GM18526 (cell line): ENCODE data around the gene INPP5A.

Experiments
- POLR2A ChIP-seq: IDR thresholded peaks from 3 replicates; pipeline ENCODE4 v1.6.1; 2011; ENCODE audit not compliant: insufficient read length; ENCODE audit errors: extremely low read depth

Gene INPP5A

DNA sequence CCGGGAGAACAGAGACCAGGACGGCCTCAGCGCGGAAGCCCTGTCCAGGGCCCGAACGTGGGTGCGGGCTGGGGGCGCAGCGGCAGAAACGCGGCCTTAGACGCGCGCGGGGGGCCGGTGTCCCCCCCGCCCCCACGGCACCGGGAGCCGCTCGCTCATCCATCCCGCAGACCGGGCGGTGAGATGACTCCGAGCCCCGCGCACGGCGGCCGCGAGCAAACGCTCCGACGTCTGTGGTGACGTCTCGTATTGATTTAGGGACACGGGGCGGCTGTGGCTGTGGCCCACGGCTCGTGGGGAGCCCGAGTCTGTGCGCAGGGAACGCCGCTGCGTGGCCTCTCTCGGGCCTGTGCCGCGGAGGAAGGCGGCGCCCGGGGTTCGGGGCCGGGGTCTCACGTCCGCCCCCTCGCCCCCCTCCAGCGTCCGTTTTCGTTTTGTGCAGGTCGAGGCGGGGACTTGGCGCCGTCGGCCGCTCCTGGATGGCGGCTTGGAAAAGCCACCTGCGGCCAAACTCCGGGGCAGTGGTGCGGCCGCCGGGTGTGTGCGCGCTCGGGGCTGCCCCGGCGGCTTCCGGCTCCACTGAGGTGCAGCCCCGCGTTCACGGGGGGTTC, 249.4 kb downstream of the INPP5A start:
- TF ChIP-seq POLR2A: no peak

DNA sequence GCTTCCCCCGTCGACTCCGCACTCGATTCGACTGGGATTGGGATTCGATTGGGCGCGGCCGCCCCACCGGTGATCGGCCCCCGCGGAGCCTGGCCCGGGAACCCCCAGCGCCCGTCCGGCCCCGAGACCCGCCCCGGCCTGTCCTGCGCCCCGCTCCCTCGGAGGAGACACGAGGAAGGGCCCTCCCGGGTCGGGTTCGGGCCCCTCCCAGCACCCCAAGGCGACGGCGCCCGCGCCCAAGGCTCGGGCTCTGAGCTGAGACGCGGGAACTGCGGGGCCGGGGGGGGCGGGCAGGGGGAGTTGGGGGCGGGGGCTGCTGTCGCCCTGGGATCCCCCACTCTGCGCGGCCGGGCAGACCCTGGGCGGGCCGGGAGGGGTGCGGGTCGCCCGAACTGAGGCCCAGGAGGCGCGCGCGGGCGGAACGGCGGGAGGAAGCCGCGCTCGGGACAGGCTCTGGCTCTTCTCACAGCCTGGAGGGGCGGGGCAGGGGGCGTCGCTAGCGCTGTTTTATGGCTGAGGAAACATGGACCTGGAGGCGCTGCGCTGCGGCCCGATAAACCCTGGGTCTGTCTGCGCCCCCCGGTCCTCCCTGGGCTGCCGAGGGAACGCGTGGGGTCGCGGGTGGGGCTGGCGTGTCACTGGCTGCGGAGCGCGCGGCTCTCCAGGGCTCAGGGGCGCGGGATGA, 250.1 kb downstream of the INPP5A start:
- no peak for TF ChIP-seq POLR2A

DNA sequence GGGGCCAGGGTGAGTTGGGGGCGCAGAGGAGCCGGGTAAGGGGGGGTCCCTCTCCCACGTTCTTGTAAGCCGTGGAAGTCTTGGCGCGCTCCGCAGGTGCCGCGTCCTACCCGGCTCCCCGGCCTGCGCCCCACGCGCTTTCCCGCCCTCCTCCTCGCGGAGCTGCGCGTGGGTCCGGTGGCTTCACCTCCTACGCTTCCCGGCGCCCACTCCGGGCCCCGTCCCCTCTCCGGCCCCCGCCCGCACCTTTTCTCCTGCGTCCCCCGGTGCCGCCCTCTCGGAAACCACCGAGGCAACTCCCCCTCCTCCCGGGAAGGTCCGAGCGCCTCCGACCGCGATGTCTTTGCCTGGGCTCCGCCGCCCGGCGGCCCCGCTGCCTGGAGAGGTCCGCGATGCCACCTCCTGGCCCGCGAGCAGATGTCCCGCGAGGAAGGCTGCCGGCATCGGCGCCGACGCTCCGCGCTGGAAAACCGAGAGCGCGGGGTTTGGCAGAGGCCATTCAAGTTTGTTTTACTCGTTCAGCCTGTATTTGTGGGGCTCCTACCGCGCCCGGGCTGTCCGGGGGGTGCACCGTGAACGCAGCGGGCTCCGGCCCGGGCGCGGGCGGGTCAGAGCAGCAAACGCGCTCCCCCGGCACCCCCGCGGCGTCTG, 250.7 kb downstream of the INPP5A start:
- TF ChIP-seq POLR2A: no peak

DNA sequence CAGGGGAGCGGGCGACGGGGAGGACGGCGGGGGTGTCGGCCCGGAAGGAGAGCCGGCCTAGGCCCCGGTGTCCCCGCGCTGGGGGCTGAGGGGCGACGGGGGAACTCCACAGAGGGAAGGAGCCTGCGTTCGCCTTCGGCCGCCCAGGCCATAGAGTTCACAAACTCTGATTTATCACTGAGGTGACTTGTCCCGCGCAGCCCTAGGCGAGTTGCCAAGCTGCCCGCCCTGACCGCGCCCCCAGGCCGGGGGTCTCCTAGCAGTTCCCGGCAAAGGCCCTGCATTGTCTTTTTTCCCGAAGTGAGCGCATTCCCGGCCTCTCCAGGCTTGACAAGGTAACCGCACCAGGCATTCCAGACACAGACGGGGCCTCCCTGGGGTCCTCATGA, 251.2 kb downstream of the INPP5A start:
- no peak for TF ChIP-seq POLR2A

DNA sequence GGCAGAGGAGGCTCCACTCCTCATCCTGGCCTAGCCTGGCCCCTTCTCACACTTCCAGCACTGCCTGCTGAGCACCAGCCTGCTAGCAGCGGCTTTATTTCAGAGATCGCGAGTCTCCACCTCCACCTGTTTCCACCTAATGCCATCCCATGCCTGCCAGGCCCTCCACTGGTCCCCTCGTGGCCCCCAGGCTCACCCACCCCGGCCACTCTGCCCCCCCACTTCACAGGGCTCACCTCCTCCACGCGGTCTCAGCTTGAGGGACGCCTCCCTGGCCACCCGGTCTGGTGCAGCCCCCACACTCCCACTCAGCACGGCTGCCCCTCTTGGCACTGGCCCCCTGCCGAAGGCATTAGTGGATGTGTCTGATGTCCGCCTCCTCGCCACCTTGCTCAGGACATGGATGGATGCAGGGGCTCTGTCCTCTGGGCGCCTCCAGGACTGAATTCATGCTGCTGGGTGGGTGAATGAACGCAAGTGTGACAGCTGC, 252.1 kb downstream of the INPP5A start:
- no peak for TF ChIP-seq POLR2A

DNA sequence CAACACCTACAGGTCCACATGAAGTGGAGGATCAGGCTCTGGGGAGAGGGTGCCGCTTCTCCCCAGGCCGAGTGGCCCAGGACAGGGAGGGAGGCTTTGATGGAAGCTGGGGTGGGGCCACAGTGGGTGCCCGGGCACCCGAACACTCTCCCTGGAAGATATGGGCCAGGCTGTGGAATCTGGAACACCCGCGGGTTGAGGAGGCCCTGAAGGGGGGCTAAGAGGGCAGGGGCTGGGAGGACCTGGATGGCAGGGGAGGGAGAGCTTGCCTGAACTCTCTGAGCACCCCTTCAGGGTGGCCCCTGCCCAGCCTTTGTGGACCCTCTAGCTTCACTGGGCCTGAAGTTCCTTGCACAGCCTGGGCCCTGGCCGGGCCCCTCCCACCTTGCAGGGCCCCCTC, 252.9 kb downstream of the INPP5A start:
- TF ChIP-seq POLR2A: no peak

DNA sequence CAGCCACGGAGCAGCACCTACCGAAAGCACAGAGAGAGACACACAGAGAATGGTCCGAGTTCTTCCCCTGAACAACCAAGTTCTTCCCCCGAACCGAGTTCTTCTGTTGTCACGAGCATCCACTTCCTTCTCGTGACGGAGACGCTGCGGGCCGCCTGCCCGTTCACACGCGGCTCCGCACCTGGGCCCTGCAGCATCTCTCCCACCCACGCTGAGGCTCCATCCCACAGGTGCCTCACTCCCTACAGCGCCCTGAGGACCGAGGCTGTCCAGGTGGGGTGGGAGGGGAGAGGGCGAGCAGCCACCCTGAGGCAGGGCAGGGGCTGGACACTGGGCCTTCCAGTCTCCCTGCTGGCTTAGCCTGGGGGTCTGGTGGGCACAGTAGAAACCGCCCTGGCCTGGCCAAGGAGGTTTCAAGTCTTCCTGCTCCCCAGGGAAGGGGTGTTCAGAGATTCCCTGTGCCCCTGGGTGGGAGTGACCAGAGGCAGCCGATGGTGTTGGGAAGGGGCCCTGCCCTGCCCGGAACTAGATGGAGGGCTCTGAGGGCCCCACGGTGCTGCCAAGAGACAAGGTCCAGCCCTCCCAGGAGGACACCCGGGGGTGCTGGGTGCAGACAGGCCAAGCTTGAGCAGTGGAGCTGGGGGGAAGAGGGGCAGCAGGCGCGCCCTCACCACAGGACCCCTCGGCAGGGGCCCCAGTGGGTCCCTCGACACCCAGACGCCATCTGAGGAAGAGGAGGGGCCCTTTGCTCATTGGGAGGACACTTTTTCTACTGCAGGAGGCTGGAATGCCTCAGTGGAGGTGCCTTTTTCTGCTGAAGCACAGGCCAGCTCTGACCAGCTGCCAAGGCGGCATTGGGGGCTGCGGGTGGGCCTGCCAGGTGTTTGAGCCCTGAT, 253.6 kb downstream of the INPP5A start:
- no peak for TF ChIP-seq POLR2A

DNA sequence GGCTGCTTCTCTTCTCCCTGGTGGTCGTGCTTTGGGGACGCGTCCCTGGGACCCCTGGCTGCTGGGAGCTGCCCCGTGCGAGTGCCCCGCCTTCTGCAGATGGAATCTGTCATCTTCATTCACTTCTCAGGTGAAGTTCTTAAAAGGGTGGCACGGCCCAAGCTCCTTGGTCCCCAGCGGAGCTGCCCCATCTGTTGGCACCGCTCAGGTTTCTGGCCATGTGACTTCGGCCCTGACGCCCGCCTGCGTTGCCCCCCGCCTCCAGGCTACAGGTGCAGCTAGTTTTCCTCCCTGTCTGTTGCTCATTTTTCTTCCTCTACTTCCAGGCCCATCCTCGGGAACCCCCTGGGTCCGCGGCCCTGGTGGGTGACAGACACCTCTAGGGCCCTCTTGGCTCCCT, 255.2 kb downstream of the INPP5A start:
- no peak for TF ChIP-seq POLR2A

DNA sequence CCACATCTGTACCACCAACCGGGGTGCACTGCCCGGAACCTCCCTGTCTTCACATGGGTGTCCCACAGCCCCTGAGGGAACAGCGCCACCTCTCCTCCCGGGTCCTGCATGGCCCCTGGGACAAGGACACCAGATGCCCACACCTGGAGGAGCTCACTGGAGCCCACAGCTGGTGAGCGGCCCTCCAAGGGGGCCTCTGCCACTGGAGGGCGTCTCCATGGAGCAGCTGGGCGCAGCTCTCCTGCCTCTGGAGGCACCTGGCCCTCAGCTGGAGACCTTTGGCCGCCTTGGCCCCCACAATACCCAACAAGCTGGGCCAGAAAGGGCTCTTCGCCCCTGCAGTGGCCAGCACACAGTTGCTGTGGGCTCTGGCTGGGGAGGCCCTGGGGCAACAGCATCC, 255.6 kb downstream of the INPP5A start:
- no peak for TF ChIP-seq POLR2A

DNA sequence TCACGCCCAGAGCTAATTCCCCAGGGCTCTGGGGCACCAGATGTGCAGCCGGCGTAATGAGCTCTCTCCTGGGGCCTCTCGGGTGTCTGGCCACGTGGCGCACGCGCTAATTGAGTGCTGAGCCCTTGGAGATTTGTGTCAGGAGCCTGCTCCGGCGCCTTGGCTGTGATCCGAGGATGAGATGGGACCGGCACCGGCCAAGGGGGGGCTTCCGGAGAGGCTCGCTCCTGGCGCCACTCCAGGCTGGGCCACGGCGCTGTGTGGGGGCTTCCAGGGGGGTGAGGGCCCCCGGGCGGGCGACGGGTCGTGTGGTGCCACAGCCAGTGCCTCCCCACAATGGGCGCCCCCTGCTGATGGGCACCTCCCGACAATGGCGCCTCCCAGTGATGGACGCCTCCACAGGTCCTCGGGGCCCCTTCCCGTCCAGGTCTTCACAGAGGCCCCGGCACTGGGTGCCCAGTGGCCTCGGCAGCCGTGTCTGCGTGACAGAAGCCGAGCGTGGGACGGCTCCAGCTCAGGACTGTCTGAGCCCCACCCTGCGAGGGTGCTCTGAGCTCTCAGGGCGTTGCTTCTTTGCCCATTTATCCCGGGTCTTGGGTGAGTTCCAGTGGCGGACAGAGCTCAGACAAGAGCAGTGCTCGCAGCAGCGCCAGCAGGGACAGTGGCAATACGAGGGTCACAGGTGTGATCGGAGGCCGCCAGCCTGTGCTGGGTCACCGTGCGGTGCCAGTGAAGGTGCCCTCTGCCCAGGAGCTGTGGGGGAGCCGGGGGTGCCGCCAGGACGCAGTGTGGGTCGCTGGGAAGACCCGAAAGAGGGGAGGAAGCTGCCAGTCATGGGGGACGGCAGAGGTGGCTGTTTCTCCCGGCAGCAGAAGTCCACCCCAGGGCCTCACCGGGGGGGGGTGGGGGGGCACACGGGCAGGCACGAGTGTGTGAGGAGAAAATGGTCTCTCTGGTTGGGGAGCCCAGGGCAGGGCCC, 256.6 kb downstream of the INPP5A start:
- no peak for TF ChIP-seq POLR2A

DNA sequence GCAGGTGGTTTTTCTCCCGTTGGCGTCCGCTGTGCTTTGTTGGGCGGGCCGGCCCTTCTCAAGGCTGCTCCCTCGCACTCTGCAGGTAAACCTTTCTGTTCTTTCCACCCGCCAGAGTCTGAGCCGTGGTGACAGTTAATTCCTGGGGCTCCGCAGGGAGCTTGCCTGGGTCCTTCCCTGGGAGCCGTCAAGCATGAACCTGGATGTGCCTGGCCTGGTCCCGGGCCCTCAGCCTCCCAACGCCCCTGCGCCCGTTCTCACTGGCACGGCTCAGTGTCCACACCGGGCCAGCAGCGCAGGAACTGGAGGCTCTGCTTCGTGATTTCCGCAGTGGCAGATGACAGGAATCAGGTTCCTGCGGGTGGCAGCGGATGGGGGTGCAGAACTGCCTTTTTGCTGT, 259.3 kb downstream of the INPP5A start:
- TF ChIP-seq POLR2A: no peak

DNA sequence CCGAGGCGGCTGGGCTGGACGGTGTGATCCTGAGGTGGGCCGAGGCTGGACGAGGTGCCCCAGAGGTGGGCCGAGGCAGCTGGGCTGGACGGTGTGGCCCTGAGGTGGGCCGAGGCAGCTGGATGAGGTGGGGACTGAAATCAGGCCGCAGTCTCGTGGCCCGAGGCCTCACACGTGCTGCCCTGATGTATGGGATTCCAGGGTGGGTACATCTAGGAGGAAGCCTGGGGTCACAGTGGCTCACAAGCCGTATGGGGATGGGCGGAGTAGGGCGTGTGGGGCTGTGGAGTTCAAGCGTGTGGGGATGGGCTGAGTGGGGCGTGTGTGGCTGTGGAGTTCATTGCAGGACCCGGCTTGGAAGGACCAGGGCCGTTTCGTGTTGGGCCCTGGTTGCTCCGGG, 260.8 kb downstream of the INPP5A start:
- no peak for TF ChIP-seq POLR2A

DNA sequence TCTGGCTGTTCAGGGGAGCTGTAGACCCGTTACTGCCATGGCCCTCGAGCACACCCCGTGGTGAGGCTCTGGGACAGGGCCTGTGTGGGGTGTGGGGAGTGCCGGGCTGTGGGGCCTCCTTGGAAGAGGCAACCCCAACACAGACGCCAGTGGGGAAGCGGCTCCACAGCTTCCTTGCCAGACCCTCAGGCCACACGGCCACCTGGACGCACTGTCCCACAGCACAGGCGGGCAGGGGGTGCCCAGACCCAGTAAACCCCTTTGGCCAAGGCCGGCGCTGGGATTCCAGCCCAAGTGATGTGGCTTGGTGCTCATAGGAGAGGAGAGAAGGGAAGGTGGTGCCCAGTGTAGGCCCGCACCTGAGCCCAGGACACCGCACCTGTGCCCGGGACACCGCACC, 261.3 kb downstream of the INPP5A start:
- TF ChIP-seq POLR2A: no peak

DNA sequence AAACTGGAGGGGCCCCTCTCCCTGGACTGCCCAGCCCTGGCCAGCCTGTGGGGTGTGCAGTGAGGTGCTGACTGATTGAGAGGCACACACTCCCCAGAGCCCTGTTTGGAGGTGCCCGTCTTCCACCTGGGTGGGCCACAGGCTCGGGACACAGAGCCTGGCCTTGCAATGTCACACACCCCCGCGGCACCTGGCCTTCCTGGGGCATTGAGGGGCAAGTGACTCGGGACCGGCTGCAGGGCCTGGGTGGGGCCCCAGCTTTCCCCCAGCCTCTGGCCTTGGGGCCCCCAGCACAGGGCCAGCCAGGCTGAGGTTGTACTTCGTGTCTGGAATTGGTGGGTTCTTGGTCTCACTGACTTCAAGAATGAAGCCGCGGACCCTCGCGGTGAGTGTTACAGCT, 262.3 kb downstream of the INPP5A start:
- TF ChIP-seq POLR2A: no peak
